Brain microvascular endothelial cell (primary cell): ENCODE measurements around the gene ANO10.

Source experiments
- DNase-seq: peaks from one replicate; pipeline ENCODE4 v3.0.0-alpha.2; 2020
- H3K27ac ChIP-seq: fragments of 250-450 bp; sonication (Bioruptor Pico); 2 replicates; pipeline ENCODE4 v1.5.1; 2020; ENCODE audit warnings: mild to moderate bottlenecking, moderate library complexity
- H3K27me3 ChIP-seq: fragments of 250-450 bp; sonication (Bioruptor Pico); replicated peaks from 2 replicates; pipeline ENCODE4 v1.5.1; 2020; ENCODE audit warnings: mild to moderate bottlenecking
- H3K36me3 ChIP-seq: fragments of 250-450 bp; sonication (Bioruptor Pico); replicated peaks from 2 replicates; pipeline ENCODE4 v1.5.1; 2020; ENCODE audit warnings: mild to moderate bottlenecking
- H3K4me3 ChIP-seq: 2 replicates; pipeline ENCODE4 v1.5.1; 2011; ENCODE audit warnings: low read depth, mild to moderate bottlenecking, control low read depth, low read length, moderate library complexity
- CTCF ChIP-seq: IDR thresholded peaks from 2 replicates; pipeline ENCODE4 v1.5.1; 2011; ENCODE audit warnings: low read depth, mild to moderate bottlenecking, moderate library complexity, low read length, control low read depth, inconsistent platforms; ENCODE audit errors: missing control alignments
- in situ Hi-C: cut with HindIII; loops from 2 replicates; pipeline ENCODE4 v1.10.0; 2017; ENCODE audit warnings: low sequenced_read_pairs, low pct_ligation_motif_present

Gene ANO10

GRCh38 chr3:43347774-43348173 lies 274.0 kb downstream of the ANO10 start:
- no peak overlapping the region for H3K4me3 ChIP-seq
- no peak overlapping the region for H3K27ac ChIP-seq
- TF ChIP-seq CTCF = no peak
- no peak for DNase-seq
- no peaks in the 10 kb centered on the region for H3K27me3 ChIP-seq
- peaks cover 36% of the 10 kb centered on the region for H3K36me3 ChIP-seq
- in situ Hi-C loops = no loop called here

- in situ Hi-C loops = no loop called here
Observed at GRCh38 chr3:43346978-43347749, 274.6 kb downstream of the ANO10 start.

GRCh38 chr3:43345877-43346276 lies 275.9 kb downstream of the ANO10 start:
- Histone ChIP-seq H3K4me3 (no peak overlapping the region), H3K27me3 (no peaks in the 10 kb centered on the region), H3K36me3 (peaks cover 43% of the 10 kb centered on the region), H3K27ac (peak overlapping the region; percentile 14)
- in situ Hi-C loops = no loop called here
- no peak for TF ChIP-seq CTCF
- DNase-seq = peak; percentile 78

More at GRCh38 chr3:43346978-43347749, 274.6 kb downstream of the ANO10 start:
- Histone ChIP-seq H3K36me3 (peaks cover 40% of the 10 kb centered on the region), H3K4me3 (no peak overlapping the region), H3K27me3 (no peaks in the 10 kb centered on the region), H3K27ac (no peak overlapping the region)
- no peak for DNase-seq
- TF ChIP-seq CTCF = no peak

- Histone ChIP-seq H3K27ac (no peak overlapping the region), H3K4me3 (no peak overlapping the region), H3K27me3 (no peaks in the 10 kb centered on the region), H3K36me3 (peaks cover 42% of the 10 kb centered on the region)
- in situ Hi-C loops = no loop called here
- no peak for TF ChIP-seq CTCF
- no peak for DNase-seq
Observed at GRCh38 chr3:43345246-43345645, 276.6 kb downstream of the ANO10 start.

GRCh38 chr3:43344520-43344919 lies 277.3 kb downstream of the ANO10 start:
- no peak for TF ChIP-seq CTCF
- Histone ChIP-seq H3K27ac (no peak overlapping the region), H3K27me3 (no peaks in the 10 kb centered on the region), H3K4me3 (no peak overlapping the region), H3K36me3 (peaks cover 40% of the 10 kb centered on the region)
- in situ Hi-C loops = no loop called here
- no peak for DNase-seq

- Histone ChIP-seq H3K27ac (no peak overlapping the region), H3K4me3 (no peak overlapping the region), H3K36me3 (peaks cover 37% of the 10 kb centered on the region), H3K27me3 (no peaks in the 10 kb centered on the region)
- in situ Hi-C loops = no loop called here
- TF ChIP-seq CTCF = no peak
- no peak for DNase-seq
Observed at GRCh38 chr3:43343815-43344214, 278.0 kb downstream of the ANO10 start.
